HUDEP-2 (cell line): ENCODE results near the gene PTPRT.
A peak's percentile ranks its signal among the peaks of the same experiment; 100 is the strongest.

ENCODE experiments used
- DNase-seq, 76 experiments: peaks; one replicate each; lab custom pipeline; 2025; ENCODE audit not compliant: unreplicated experiment in 76 of 76; lab: John Stamatoyannopoulos, UW

Gene PTPRT

GRCh38 chr20:43137160-43137559, 52.5 kb downstream of the PTPRT start:
- no peak for DNase-seq

GRCh38 chr20:43124241-43124640, 65.5 kb downstream of the PTPRT start:
- DNase-seq = no peak

- no peak for DNase-seq
Measured at GRCh38 chr20:43123180-43123579, 66.5 kb downstream of the PTPRT start.

- DNase-seq = no peak
Measured at GRCh38 chr20:43119720-43120119, 70.0 kb downstream of the PTPRT start.

GRCh38 chr20:43102394-43102793, 87.3 kb downstream of the PTPRT start:
- peak in 6 of 76 experiments; percentile 1 to 15 (median 4) for DNase-seq

GRCh38 chr20:43096931-43097260, 92.8 kb downstream of the PTPRT start:
- DNase-seq = no peak

GRCh38 chr20:43096126-43096930, 93.4 kb downstream of the PTPRT start:
- DNase-seq = no peak

- DNase-seq = no peak
Measured at GRCh38 chr20:43095034-43095433, 94.7 kb downstream of the PTPRT start.

GRCh38 chr20:43092386-43093088, 97.2 kb downstream of the PTPRT start:
- no peak for DNase-seq

- no peak for DNase-seq
Measured at GRCh38 chr20:43068482-43068881, 121.2 kb downstream of the PTPRT start.

GRCh38 chr20:43066125-43066524, 123.6 kb downstream of the PTPRT start:
- no peak for DNase-seq

- no peak for DNase-seq
Measured at GRCh38 chr20:43065299-43065698, 124.4 kb downstream of the PTPRT start.

- no peak for DNase-seq
Measured at GRCh38 chr20:43058077-43058476, 131.6 kb downstream of the PTPRT start.

- no peak for DNase-seq
Measured at GRCh38 chr20:43057317-43057716, 132.4 kb downstream of the PTPRT start.

- DNase-seq = no peak
Measured at GRCh38 chr20:43055181-43055884, 134.4 kb downstream of the PTPRT start.

- no peak for DNase-seq
Measured at GRCh38 chr20:43052532-43052931, 137.2 kb downstream of the PTPRT start.

GRCh38 chr20:43046966-43047365, 142.7 kb downstream of the PTPRT start:
- DNase-seq = no peak

GRCh38 chr20:43043887-43044286, 145.8 kb downstream of the PTPRT start:
- DNase-seq = no peak

- DNase-seq = peak in 11 of 76 experiments; percentile 1 to 33 (median 4)
Measured at GRCh38 chr20:43040427-43040826, 149.3 kb downstream of the PTPRT start.

GRCh38 chr20:43037605-43038309, 151.9 kb downstream of the PTPRT start:
- no peak for DNase-seq
